Heart left ventricle (tissue), 13 donors: ENCODE data around the gene HYAL2.
A peak's percentile ranks its signal among the peaks of the same experiment; 100 is the strongest.

Experiments
- CTCF ChIP-seq, 12 donors: fragments of 200-600 bp; sonication (generic) in 4 of 12; IDR thresholded peaks; one replicate each; pipeline versions ENCODE4 v1.5.0 to v1.8.0; 2018 to 2022; ENCODE audit warnings: antibody characterized with exemption in 12 of 12, mild to moderate bottlenecking in 5 of 12
- POLR2A ChIP-seq, 2 donors: fragments of 450-650 bp; IDR thresholded peaks; one replicate each; pipeline ENCODE4 v1.6.1; 2017; ENCODE audit warnings: antibody characterized with exemption in 2 of 2, mild to moderate bottlenecking in 2 of 2, moderate library complexity in 2 of 2
- donor health status: ischemic (EF 13 %, LVEDD 7.1; RV severe dilation, severe dysfunction).
- donor health status: DM: no; HTN: yes; CAD: no.
- donor health status: DM: no; HTN: no; CAD: no.
- donor health status: ischemic (EF 25% LVEDD 6.9; RV normal size, moderate dysfunction).
- donor health status: ischemic (EF 25% LVEDD 5.7; RV mildly dilated, moderate dysfunction).
- donor health status: ischemic (EF 35%, LVEDD 5.7; RV mildly dilated, moderate dysfunction).
- donor health status: nonischemic (EF 11% LVEDD 7.7; RV severe dilation, severe dysfunction).
- donor health status: DM: yes; HTN: yes; CAD: no.
- donor health status: PGD.
- donor health status: ischemic (EF 29% LVEDD 5.4; RV normal size, mild dysfunction).
- donor health status: nonischemic (EF 23%, LVEDD 6.1; RV moderate dilation, normal function).

GRCh38 chr3:50303013-50303815 lies 19.3 kb downstream of the HYAL2 start, which contains the start of gene HYAL1:
- TF ChIP-seq CTCF (IDR thresholded peaks at IDR 0.05) = peak in 10 of 12 donors; percentile 6 to 52 (median 26)
- TF ChIP-seq POLR2A (IDR thresholded peaks at IDR 0.05) = peak; percentile 17 to 83
